K562 (cell line): Measurements from ENCODE around the gene ACKR2. TPM values are rescaled to one million over a fixed set of nuclear protein-coding genes. Genes with fewer than 3 reads are reported as not detected.

ENCODE experiments used
- ATAC-seq: fragments of 200-7000 bp; cut with Tn5 transposase; 3 replicates; pipeline ENCODE4 v1.9.1; 2020; ENCODE audit warnings: moderate library complexity
- BruUV-seq: library from RNA; stranded (reverse); fragments of 400-500 nt; replicated peaks from 2 replicates; lab custom pipeline; 2021; lab: Mats Ljungman, UMichigan
- CTCF ChIA-PET: fragments of 300-600 bp; formaldehyde crosslinking; extraction: SDS; loops from one replicate; lab custom pipeline; 2021; ENCODE audit warnings: low intra/inter-chr PET ratio; lab: Yijun Ruan, JAX
- POLR2A ChIA-PET: fragments of 300-600, 350-650 bp; sonication (Branson Sonifier 250); formaldehyde crosslinking; extraction: SDS; loops from one replicate; lab custom pipeline; 2021; ENCODE audit warnings: antibody characterized with exemption, inconsistent platforms; lab: Yijun Ruan, JAX
- DNase-seq, 4 experiments: peaks; one replicate each; pipeline versions ENCODE4 v3.0.0 to v3.0.0-alpha.2; 2011 to 2018; ENCODE audit warnings: low spot score in 3 of 4, mixed read lengths in 3 of 4; ENCODE audit errors: extremely low read depth in 1 of 4
- FAIRE-seq: peaks from 2 replicates; lab custom pipeline; 2011; peaks lifted over from hg19 to GRCh38; lab: Jason Lieb, UNC
- H2AFZ ChIP-seq: 2 replicates; pipeline ENCODE4 v1.6.0; 2011; ENCODE audit warnings: low read depth, low read length, control low read depth, inconsistent platforms
- H3K27ac ChIP-seq: fragments of 200-600 bp; 3 replicates; pipeline ENCODE4 v1.8.0; 2011; ENCODE audit warnings: low read depth, mild to moderate bottlenecking, control low read depth, inconsistent platforms, low read length, moderate library complexity, mixed read lengths; ENCODE audit errors: extremely low read depth
- H3K27me3 ChIP-seq, 2 experiments: fragments of 300-600 bp in 1 of 2; 2 replicates in 1 of 2; 3 replicates in 1 of 2; pipeline versions ENCODE4 v1.6.0 to v1.8.0; 2011; ENCODE audit warnings: inconsistent platforms in 2 of 2, low read length in 2 of 2, mild to moderate bottlenecking in 1 of 2, mixed read lengths in 1 of 2, moderate library complexity in 1 of 2; ENCODE audit not compliant: control insufficient read depth in 2 of 2, insufficient read depth in 2 of 2
- H3K36me3 ChIP-seq: fragments of 300-600 bp; 3 replicates; pipeline ENCODE4 v1.8.0; 2011; ENCODE audit warnings: mild to moderate bottlenecking, low read length, inconsistent platforms; ENCODE audit not compliant: control insufficient read depth, insufficient read depth
- H3K4me1 ChIP-seq, 2 experiments: fragments of 200-600 bp in 1 of 2; replicated peaks in 1 of 2; 2 replicates in 1 of 2; 3 replicates in 1 of 2; pipeline versions ENCODE4 v1.5.1 to v1.8.0; 2011; ENCODE audit warnings: inconsistent platforms in 2 of 2, low read length in 2 of 2, mild to moderate bottlenecking in 1 of 2, mixed read lengths in 1 of 2, moderate library complexity in 1 of 2; ENCODE audit not compliant: control insufficient read depth in 2 of 2, insufficient read depth in 2 of 2
- H3K4me2 ChIP-seq: 2 replicates; pipeline ENCODE4 v1.6.1; 2011; ENCODE audit warnings: low read length, control low read depth, inconsistent platforms, mixed read lengths; ENCODE audit not compliant: insufficient read depth
- H3K4me3 ChIP-seq: fragments of 200-600 bp; sonication (generic), shearing (Covaris generic); 2 replicates; pipeline ENCODE4 v1.5.1; 2016; ENCODE audit warnings: control low read depth, inconsistent platforms
- H3K79me2 ChIP-seq: fragments of 200-600 bp; 3 replicates; pipeline ENCODE4 v1.8.0; 2011; ENCODE audit warnings: low read length, inconsistent platforms; ENCODE audit not compliant: control insufficient read depth, insufficient read depth
- H3K9ac ChIP-seq, 2 experiments: 2 replicates each; pipeline versions ENCODE4 v1.6.0 to v1.6.1; 2011; ENCODE audit warnings: low read depth in 2 of 2, low read length in 2 of 2, control low read depth in 1 of 2, inconsistent platforms in 1 of 2, mild to moderate bottlenecking in 1 of 2, mixed read lengths in 1 of 2; ENCODE audit not compliant: insufficient read depth in 1 of 2
- H3K9me1 ChIP-seq: one replicate; pipeline ENCODE4 v1.6.0; 2011; ENCODE audit warnings: inconsistent platforms, mild to moderate bottlenecking, low read length, moderate library complexity; ENCODE audit not compliant: control insufficient read depth, insufficient read depth
- H3K9me3 ChIP-seq: replicated peaks from 2 replicates; pipeline ENCODE4 v1.5.1; 2011; ENCODE audit warnings: low read depth, low read length, inconsistent platforms; ENCODE audit not compliant: control insufficient read depth, insufficient read depth
- H4K20me1 ChIP-seq: replicated peaks from 2 replicates; pipeline ENCODE4 v1.6.1; 2011; ENCODE audit warnings: low read length, inconsistent platforms, mixed read lengths; ENCODE audit not compliant: control insufficient read depth, insufficient read depth
- ATF4 ChIP-seq: fragments of 450-650 bp; formaldehyde crosslinking; IDR thresholded peaks from 2 replicates; pipeline ENCODE4 v1.4.0; 2022; ENCODE audit warnings: mild to moderate bottlenecking, moderate library complexity
- CREBBP ChIP-seq: IDR thresholded peaks from one replicate; pipeline ENCODE4 v1.6.1; 2012; ENCODE audit warnings: low read depth, mild to moderate bottlenecking, control low read depth, inconsistent platforms, low read length
- HNRNPL ChIP-seq: fragments of 200-400 bp; formaldehyde crosslinking; IDR thresholded peaks from 2 replicates; pipeline ENCODE4 v1.6.1; 2017; ENCODE audit warnings: low read depth, mild to moderate bottlenecking, low read length
- JUN ChIP-seq, 2 experiments: sonication (generic) in 1 of 2; formaldehyde crosslinking in 1 of 2; IDR thresholded peaks; 2 replicates each; pipeline versions ENCODE4 v1.6.1 to v1.8.0; 2012 to 2022; ENCODE audit warnings: borderline replicate concordance in 2 of 2, mild to moderate bottlenecking in 2 of 2, improper control_type of control experiment in 1 of 2, low read depth in 1 of 2, low read length in 1 of 2, missing genetic modification reagents in 1 of 2
- MCM7 ChIP-seq, 2 experiments: fragments of 450-650 bp; IDR thresholded peaks; 2 replicates each; pipeline ENCODE4 v1.6.1; 2016 to 2018
- NEUROD1 ChIP-seq: fragments of 150-350 bp; IDR thresholded peaks from 2 replicates; pipeline ENCODE4 v1.6.1; 2014; ENCODE audit warnings: borderline replicate concordance, low read length, low read depth; ENCODE audit not compliant: partially characterized antibody
- SRF ChIP-seq, 2 experiments: fragments of 250-450, 450-650 bp in 1 of 2; sonication (Bioruptor Pico) in 1 of 2; sonication (generic) in 1 of 2; formaldehyde crosslinking; IDR thresholded peaks; 2 replicates each; pipeline versions ENCODE4 v1.5.0 to v1.5.1; 2020 to 2022; ENCODE audit warnings: mild to moderate bottlenecking in 1 of 2, missing genetic modification reagents in 1 of 2
- TEAD4 ChIP-seq, 2 experiments: sonication (generic) in 1 of 2; formaldehyde crosslinking in 1 of 2; IDR thresholded peaks; 2 replicates each; pipeline versions ENCODE4 v1.6.1 to v1.8.0; 2012 to 2022; ENCODE audit warnings: borderline replicate concordance in 1 of 2, inconsistent platforms in 1 of 2, low read length in 1 of 2, mild to moderate bottlenecking in 1 of 2, missing genetic modification reagents in 1 of 2
- USF1 ChIP-seq: sonication (generic); formaldehyde crosslinking; IDR thresholded peaks from 2 replicates; pipeline ENCODE4 v1.9.0; 2022; ENCODE audit warnings: mild to moderate bottlenecking, missing genetic modification reagents
- XRCC4 ChIP-seq: IDR thresholded peaks from one replicate; pipeline ENCODE4 v1.6.1; 2011; ENCODE audit not compliant: insufficient read depth, insufficient read length; ENCODE audit errors: extremely low read depth
- YY1 ChIP-seq, 3 experiments: IDR thresholded peaks; 2 replicates each; pipeline ENCODE4 v1.6.1; 2011; ENCODE audit warnings: low read length in 2 of 3, mild to moderate bottlenecking in 2 of 3, moderate library complexity in 2 of 3, borderline replicate concordance in 1 of 3, control low read depth in 1 of 3, low read depth in 1 of 3; ENCODE audit not compliant: insufficient read depth in 3 of 3, insufficient replicate concordance in 2 of 3, control insufficient read depth in 1 of 3, insufficient read length in 1 of 3; ENCODE audit errors: extremely low read depth in 1 of 3
- ZNF253 ChIP-seq: fragments of 250-450 bp; sonication (Bioruptor Pico); conservative IDR thresholded peaks from 2 replicates; pipeline ENCODE4 v1.6.1; 2021; ENCODE audit warnings: mild to moderate bottlenecking
- WGBS: fragments of 100-300 bp; shearing (Covaris generic); methylation state at CpG from one replicate; pipeline ENCODE4 v1.1.6; 2016; ENCODE audit warnings: low coverage, mixed read lengths; ENCODE audit not compliant: insufficient coverage; ENCODE audit errors: missing lambda C conversion rate; 5-methylcytosine and 5-hydroxymethylcytosine counted together
- in situ Hi-C: fragments of 300-500 bp; cut with MboI; formaldehyde crosslinking; loops from 4 replicates; pipeline ENCODE4 v1.15.0; 2018; ENCODE audit warnings: inconsistent platforms, mixed read lengths
- intact Hi-C: fragments of 100-400 bp; cut with micrococcal nuclease; formaldehyde crosslinking; loops from 2 replicates; pipeline ENCODE4 v1.14.2; 2022
- polyA plus RNA-seq, 8 experiments: library from polyadenylated mRNA; depleted of rRNA in 4 of 8; stranded (reverse) in 5 of 8; unstranded in 3 of 8; fragments of >200 nt; fragmentation: Nextera tagmentation in 2 of 8; fragmentation: Illumina TruSeq in 1 of 8; extraction: Ambion mirVana in 2 of 8; extraction: Trizol in 1 of 8; gene quantifications; 2 replicates each; pipeline versions ENCODE4 v1.2.1 to v1.2.3, GENCODE V29; 2011 to 2014; ENCODE audit warnings: inconsistent platforms in 1 of 8, missing spikeins in 1 of 8
- total RNA-seq, 7 experiments: library from RNA; depleted of rRNA in 6 of 7; stranded (reverse); fragments of >200 nt in 6 of 7; fragmentation: Illumina TruSeq in 2 of 7; extraction: Trizol in 2 of 7; gene quantifications; 2 replicates each; pipeline versions ENCODE4 v1.2.1 to v1.2.3, GENCODE V29; 2011 to 2021; ENCODE audit warnings: low replicate concordance in 1 of 7

ACKR2 gene
- total and polyA plus RNA-seq, 9 of the 15 experiments (the other 6 are each of a cell fraction or from before 2014, with no cell fraction given): 0.03 to 0.69 (median 0.25) TPM; not detected in 1

GRCh38 chr3:42856544-42856943, 47.3 kb downstream of the ACKR2 start (continued):
- TF ChIP-seq HNRNPL: no peak
- TF ChIP-seq XRCC4: no peak
- no peak for TF ChIP-seq USF1
- TF ChIP-seq TEAD4 (IDR thresholded peaks at IDR 0.05; ENCODE audit: low read length): no peak
- TF ChIP-seq TEAD4 (CRISPR knock-in tag; IDR thresholded peaks at IDR 0.05; ENCODE audit: borderline replicate concordance): no peak
- no peak for TF ChIP-seq SRF (CRISPR knock-in tag; IDR thresholded peaks at IDR 0.05)
- TF ChIP-seq NEUROD1: no peak
- TF ChIP-seq MCM7 (IDR thresholded peaks at IDR 0.05): no peak
- TF ChIP-seq JUN (IDR thresholded peaks at IDR 0.05; ENCODE audit: borderline replicate concordance, low read depth, low read length): no peak
- TF ChIP-seq JUN (CRISPR knock-in tag; IDR thresholded peaks at IDR 0.05; ENCODE audit: borderline replicate concordance): no peak

GRCh38 chr3:42864321-42864950, 55.2 kb downstream of the ACKR2 start:
- Histone ChIP-seq H2AFZ (peak overlapping the region; percentile 57), H3K9me3 (no peaks in the 10 kb centered on the region), H3K4me3 (no peak overlapping the region), H3K9ac (no peak overlapping the region), H3K4me2 (peak overlapping the region; percentile 40), H3K9me1 (no peaks in the 10 kb centered on the region), H3K27ac (no peak overlapping the region), H4K20me1 (no peaks in the 10 kb centered on the region), H3K4me1 (no peaks in the 10 kb centered on the region; a peak in 1 of 5 replicates), H3K27me3 (peaks cover 16 to 48% of the 10 kb centered on the region in 2 experiments; a peak in 4 of 5 replicates), H3K36me3 (no peaks in the 10 kb centered on the region), H3K79me2 (no peaks in the 10 kb centered on the region)
- TF ChIP-seq ZNF253 (CRISPR knock-in tag) (no peak), CREBBP (no peak), ATF4 (CRISPR knock-in tag) (no peak), YY1 (IDR thresholded peaks at IDR 0.05; ENCODE audit: borderline replicate concordance in 1 of 3, control insufficient read depth in 1 of 3, extremely low read depth in 1 of 3, insufficient read depth in 3 of 3, insufficient read length in 1 of 3, insufficient replicate concordance in 2 of 3, low read depth in 1 of 3, low read length in 2 of 3) (peak; percentile 44 to 84 (median 51))
- in situ Hi-C loops: no loop called here
- peak; percentile 45; the same call in 2 of the 3 replicates for ATAC-seq
- ChIA-PET CTCF (no interaction called here), POLR2A (interaction anchor here (0.6 to 0.9 kb wide), 2 partner anchors 8 to 22 kb away, joined by 3 to 4 read pairs; no protein-coding TSS in a partner anchor)
- BruUV-seq: no TSS peak
- intact Hi-C loops: no loop called here
- FAIRE-seq: no peak
- 4% methylated on average over 15 of the region's 15 CpGs for WGBS
- DNase-seq: peak in 1 of 4 experiments; percentile 9
